22Rv1 (cell line): Measurements from ENCODE around the gene CCDC30.

ENCODE experiments used
- CTCF ChIP-seq: fragments of 450-650 bp; IDR thresholded peaks from 2 replicates; pipeline ENCODE4 v1.5.1; 2017; ENCODE audit warnings: mild to moderate bottlenecking
- ZFX ChIP-seq: fragments of 450-650 bp; IDR thresholded peaks from 2 replicates; pipeline ENCODE4 v1.6.1; 2017; ENCODE audit warnings: antibody characterized with exemption, borderline replicate concordance

GRCh38 chr1:42700006-42700405 lies 236.9 kb downstream of the CCDC30 start:
- TF ChIP-seq CTCF: no peak
- no peak for TF ChIP-seq ZFX
